Neural progenitor cell (in vitro differentiated cells): ENCODE measurements around the gene PCCA. TPM values are rescaled to one million over a fixed set of nuclear protein-coding genes. Genes with fewer than 3 reads are reported as not detected.

Experiments used
- DNase-seq: peaks from one replicate; pipeline ENCODE4 v3.0.0-alpha.2; 2016; ENCODE audit warnings: low spot score
- H2AFZ ChIP-seq: fragments of 200-600 bp; sonication (generic); replicated peaks from 2 replicates; pipeline ENCODE4 v1.6.1; 2016; ENCODE audit warnings: antibody characterized with exemption
- H3F3A ChIP-seq: fragments of 200-600 bp; sonication (generic); 2 replicates; pipeline ENCODE4 v1.6.1; 2016; ENCODE audit warnings: antibody characterized with exemption, low read depth
- H3K27ac ChIP-seq: fragments of 200-600 bp; sonication (generic); 2 replicates; pipeline ENCODE4 v1.5.1; 2016; ENCODE audit warnings: mild to moderate bottlenecking
- H3K27me3 ChIP-seq: fragments of 200-600 bp; sonication (generic); 2 replicates; pipeline ENCODE4 v1.6.1; 2016; ENCODE audit warnings: mild to moderate bottlenecking, moderate library complexity
- H3K36me3 ChIP-seq: fragments of 200-600 bp; sonication (generic); 2 replicates; pipeline ENCODE4 v1.5.1; 2016
- H3K4me1 ChIP-seq: fragments of 200-600 bp; sonication (generic); 2 replicates; pipeline ENCODE4 v1.6.1; 2016; ENCODE audit warnings: mixed run types
- H3K4me2 ChIP-seq: fragments of 200-600 bp; sonication (generic); 2 replicates; pipeline ENCODE4 v1.6.1; 2016
- H3K4me3 ChIP-seq: fragments of 200-600 bp; sonication (generic); 2 replicates; pipeline ENCODE4 v1.5.1; 2016
- H3K79me2 ChIP-seq: fragments of 200-600 bp; sonication (generic); 2 replicates; pipeline ENCODE4 v1.6.1; 2016; ENCODE audit warnings: low read depth
- H3K9ac ChIP-seq: fragments of 200-600 bp; sonication (generic); 2 replicates; pipeline ENCODE4 v1.6.1; 2016
- H3K9me3 ChIP-seq: fragments of 200-600 bp; sonication (generic); 2 replicates; pipeline ENCODE4 v1.5.1; 2016; ENCODE audit warnings: low read depth
- H4K20me1 ChIP-seq: fragments of 200-600 bp; sonication (generic); 2 replicates; pipeline ENCODE4 v1.6.1; 2016; ENCODE audit warnings: low read depth
- H3K27ac Mint-ChIP-seq: 3 replicates; pipeline ENCODE4 v1.8.0; 2021; ENCODE audit warnings: mixed read lengths
- H3K27me3 Mint-ChIP-seq: 2 replicates; pipeline ENCODE4 v1.8.0; 2022; ENCODE audit warnings: low read depth, mild to moderate bottlenecking, inconsistent platforms, moderate library complexity, mixed read lengths; ENCODE audit not compliant: insufficient read depth
- H3K36me3 Mint-ChIP-seq: 3 replicates; pipeline ENCODE4 v1.8.0; 2021; ENCODE audit warnings: mixed read lengths
- H3K4me1 Mint-ChIP-seq: 3 replicates; pipeline ENCODE4 v1.8.0; 2021; ENCODE audit warnings: mixed read lengths
- H3K4me3 Mint-ChIP-seq: 3 replicates; pipeline ENCODE4 v1.8.0; 2021; ENCODE audit warnings: mild to moderate bottlenecking, moderate library complexity, mixed read lengths
- H3K9me3 Mint-ChIP-seq: 3 replicates; pipeline ENCODE4 v1.8.0; 2020; ENCODE audit warnings: mixed read lengths
- EZH2 ChIP-seq: fragments of 200-600 bp; sonication (generic); IDR thresholded peaks from 2 replicates; pipeline ENCODE4 v1.6.1; 2017; ENCODE audit warnings: antibody characterized with exemption, mild to moderate bottlenecking, moderate library complexity
- EZH2phosphoT487 ChIP-seq: fragments of 200-600 bp; sonication (generic); IDR thresholded peaks from 2 replicates; pipeline ENCODE4 v1.6.1; 2017; ENCODE audit warnings: antibody characterized with exemption
- total RNA-seq: library from RNA; depleted of rRNA; stranded (reverse); fragments of >200 nt; gene quantifications from 2 replicates; pipeline ENCODE4 v1.2.3, GENCODE V29; 2015; ENCODE audit warnings: low replicate concordance
- TF ChIP-seq, protein P1 (sequence below): fragments of 200-600 bp; sonication (generic); IDR thresholded peaks from 2 replicates; pipeline ENCODE4 v1.5.1; 2017; ENCODE audit warnings: antibody characterized with exemption, mild to moderate bottlenecking

Gene PCCA
- total RNA-seq, 1 donor from 2014 or later, result 60.6 TPM

DNA sequence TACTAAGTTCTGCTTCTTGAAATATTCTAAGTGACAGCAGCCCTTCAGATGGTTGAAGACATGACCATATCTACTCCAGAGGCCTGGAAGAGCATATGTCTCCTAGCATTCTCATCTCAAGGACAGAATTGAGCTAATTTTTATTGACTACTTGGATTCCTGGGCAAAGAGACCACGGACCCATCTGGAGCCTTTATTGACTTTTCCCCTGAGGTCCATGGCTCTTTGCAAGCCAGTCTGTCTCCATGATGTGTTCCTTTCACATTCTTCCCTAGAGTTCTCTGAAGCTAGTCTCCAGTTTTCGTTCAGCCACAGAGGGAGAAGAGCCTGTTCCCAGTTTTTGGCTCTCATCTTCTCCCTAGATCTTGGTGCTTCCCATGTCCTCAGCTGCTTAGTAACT is 202.7 kb downstream of the PCCA start:
- H2AFZ ChIP-seq, result no peak overlapping the region
- Mint-ChIP-seq H3K36me3 (peaks cover 6% of the 10 kb centered on the region), H3K27ac (peak overlapping the region; percentile 84), H3K4me1 (peaks cover 10% of the 10 kb centered on the region), H3K27me3 (peaks cover 2% of the 10 kb centered on the region), H3K9me3 (no peaks in the 10 kb centered on the region), H3K4me3 (no peak overlapping the region)
- H3K4me1 ChIP-seq, result no peaks in the 10 kb centered on the region
- no peak overlapping the region for H3K4me3 ChIP-seq
- H4K20me1 ChIP-seq, result no peaks in the 10 kb centered on the region
- H3K36me3 ChIP-seq, result peaks cover 5% of the 10 kb centered on the region
- no peak overlapping the region for H3K4me2 ChIP-seq
- no peak overlapping the region for H3K27ac ChIP-seq
- H3F3A ChIP-seq, result no peaks in the 10 kb centered on the region
- DNase-seq, result no peak
- no peak overlapping the region for H3K9ac ChIP-seq
- H3K9me3 ChIP-seq, result no peaks in the 10 kb centered on the region
- H3K79me2 ChIP-seq, result no peaks in the 10 kb centered on the region
- no peaks in the 10 kb centered on the region for H3K27me3 ChIP-seq
- TF ChIP-seq, protein P1, sequence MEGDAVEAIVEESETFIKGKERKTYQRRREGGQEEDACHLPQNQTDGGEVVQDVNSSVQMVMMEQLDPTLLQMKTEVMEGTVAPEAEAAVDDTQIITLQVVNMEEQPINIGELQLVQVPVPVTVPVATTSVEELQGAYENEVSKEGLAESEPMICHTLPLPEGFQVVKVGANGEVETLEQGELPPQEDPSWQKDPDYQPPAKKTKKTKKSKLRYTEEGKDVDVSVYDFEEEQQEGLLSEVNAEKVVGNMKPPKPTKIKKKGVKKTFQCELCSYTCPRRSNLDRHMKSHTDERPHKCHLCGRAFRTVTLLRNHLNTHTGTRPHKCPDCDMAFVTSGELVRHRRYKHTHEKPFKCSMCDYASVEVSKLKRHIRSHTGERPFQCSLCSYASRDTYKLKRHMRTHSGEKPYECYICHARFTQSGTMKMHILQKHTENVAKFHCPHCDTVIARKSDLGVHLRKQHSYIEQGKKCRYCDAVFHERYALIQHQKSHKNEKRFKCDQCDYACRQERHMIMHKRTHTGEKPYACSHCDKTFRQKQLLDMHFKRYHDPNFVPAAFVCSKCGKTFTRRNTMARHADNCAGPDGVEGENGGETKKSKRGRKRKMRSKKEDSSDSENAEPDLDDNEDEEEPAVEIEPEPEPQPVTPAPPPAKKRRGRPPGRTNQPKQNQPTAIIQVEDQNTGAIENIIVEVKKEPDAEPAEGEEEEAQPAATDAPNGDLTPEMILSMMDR, result no peak
- TF ChIP-seq EZH2 (no peak), EZH2phosphoT487 (no peak)

DNA sequence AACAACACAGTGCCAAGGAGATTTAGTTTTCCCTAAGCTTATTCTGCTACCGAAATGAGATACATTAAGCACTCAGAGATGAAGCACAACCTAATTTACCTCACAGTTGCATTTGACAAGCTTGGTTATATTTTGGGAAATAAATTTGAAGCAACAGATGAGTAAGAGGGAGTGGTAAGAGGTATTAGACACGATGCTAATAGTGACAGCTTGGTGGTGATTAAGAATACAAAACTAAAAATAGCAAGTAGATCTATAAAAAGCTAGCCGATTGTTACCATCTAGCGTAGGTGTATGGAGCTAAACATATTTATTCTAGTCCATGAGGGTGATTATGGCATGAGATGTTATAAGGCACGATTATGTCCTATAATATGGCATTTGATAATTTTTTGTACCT is 208.5 kb downstream of the PCCA start:
- Histone ChIP-seq H3F3A (no peaks in the 10 kb centered on the region), H3K27ac (no peak overlapping the region), H3K9me3 (no peaks in the 10 kb centered on the region), H2AFZ (no peak overlapping the region), H3K27me3 (no peaks in the 10 kb centered on the region), H3K4me3 (no peak overlapping the region), H3K79me2 (no peaks in the 10 kb centered on the region), H3K36me3 (no peaks in the 10 kb centered on the region), H3K4me1 (peaks cover 7% of the 10 kb centered on the region), H3K4me2 (no peak overlapping the region), H3K9ac (no peak overlapping the region), H4K20me1 (no peaks in the 10 kb centered on the region)
- Mint-ChIP-seq H3K4me3 (no peak overlapping the region), H3K27ac (no peak overlapping the region), H3K36me3 (peaks cover 2% of the 10 kb centered on the region), H3K4me1 (peaks cover 23% of the 10 kb centered on the region), H3K9me3 (no peaks in the 10 kb centered on the region), H3K27me3 (peaks cover 2% of the 10 kb centered on the region)
- no peak for TF ChIP-seq EZH2
- TF ChIP-seq, protein P1, result no peak
- no peak for TF ChIP-seq EZH2phosphoT487
- DNase-seq, result no peak

DNA sequence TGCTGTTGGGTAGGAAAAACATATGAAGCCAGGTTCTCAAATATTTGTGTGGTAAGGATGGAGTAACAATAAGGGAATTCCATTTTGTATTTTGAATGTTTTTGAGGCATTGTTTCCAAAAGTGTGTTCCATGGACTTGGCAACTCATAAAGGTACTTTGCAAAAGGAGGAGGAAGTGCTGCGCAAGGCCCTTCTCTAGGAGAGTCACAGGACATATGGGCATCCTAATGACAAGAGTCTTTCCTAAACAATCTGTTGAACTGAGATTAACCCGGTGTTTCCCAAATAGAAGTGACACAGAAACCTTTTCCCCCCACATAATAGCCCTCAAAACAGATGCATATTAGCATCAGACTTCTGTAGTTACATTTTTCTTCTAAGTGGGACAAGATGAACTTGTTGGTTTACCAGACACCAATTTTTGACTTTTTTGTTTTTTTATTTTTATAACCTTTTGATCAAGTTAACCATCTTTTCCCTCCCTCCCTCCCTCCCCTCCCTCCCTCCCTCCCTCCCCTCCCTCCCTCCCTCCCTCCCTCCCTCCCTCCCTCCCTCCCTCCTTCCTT is 209.3 kb downstream of the PCCA start:
- no peak overlapping the region for H3K9ac ChIP-seq
- no peaks in the 10 kb centered on the region for H3F3A ChIP-seq
- H3K27ac ChIP-seq, result no peak overlapping the region
- H3K4me1 Mint-ChIP-seq, result peaks cover 29% of the 10 kb centered on the region
- H3K4me3 ChIP-seq, result no peak overlapping the region
- no peaks in the 10 kb centered on the region for H3K27me3 ChIP-seq
- peaks cover 7% of the 10 kb centered on the region for H3K4me1 ChIP-seq
- H3K36me3 Mint-ChIP-seq, result peaks cover 2% of the 10 kb centered on the region
- no peak overlapping the region for H3K4me2 ChIP-seq
- TF ChIP-seq, protein P1, result no peak
- TF ChIP-seq EZH2phosphoT487 (no peak), EZH2 (no peak)
- no peaks in the 10 kb centered on the region for H3K9me3 ChIP-seq
- no peaks in the 10 kb centered on the region for H4K20me1 ChIP-seq
- H2AFZ ChIP-seq, result no peak overlapping the region
- no peak for DNase-seq
- no peaks in the 10 kb centered on the region for H3K36me3 ChIP-seq
- H3K9me3 Mint-ChIP-seq, result no peaks in the 10 kb centered on the region
- peaks cover 2% of the 10 kb centered on the region for H3K27me3 Mint-ChIP-seq
- H3K27ac Mint-ChIP-seq, result no peak overlapping the region
- no peaks in the 10 kb centered on the region for H3K79me2 ChIP-seq
- H3K4me3 Mint-ChIP-seq, result no peak overlapping the region
